Measurements from ENCODE around the gene ZBTB1. TPM values are rescaled to one million over a fixed set of nuclear protein-coding genes. Genes with fewer than 3 reads are reported as not detected.

The ZBTB1 gene
- total and polyA plus RNA-seq, 3 donors from 2014 or later, result 20.8 to 34.7 (median 33.2) TPM

DNA sequence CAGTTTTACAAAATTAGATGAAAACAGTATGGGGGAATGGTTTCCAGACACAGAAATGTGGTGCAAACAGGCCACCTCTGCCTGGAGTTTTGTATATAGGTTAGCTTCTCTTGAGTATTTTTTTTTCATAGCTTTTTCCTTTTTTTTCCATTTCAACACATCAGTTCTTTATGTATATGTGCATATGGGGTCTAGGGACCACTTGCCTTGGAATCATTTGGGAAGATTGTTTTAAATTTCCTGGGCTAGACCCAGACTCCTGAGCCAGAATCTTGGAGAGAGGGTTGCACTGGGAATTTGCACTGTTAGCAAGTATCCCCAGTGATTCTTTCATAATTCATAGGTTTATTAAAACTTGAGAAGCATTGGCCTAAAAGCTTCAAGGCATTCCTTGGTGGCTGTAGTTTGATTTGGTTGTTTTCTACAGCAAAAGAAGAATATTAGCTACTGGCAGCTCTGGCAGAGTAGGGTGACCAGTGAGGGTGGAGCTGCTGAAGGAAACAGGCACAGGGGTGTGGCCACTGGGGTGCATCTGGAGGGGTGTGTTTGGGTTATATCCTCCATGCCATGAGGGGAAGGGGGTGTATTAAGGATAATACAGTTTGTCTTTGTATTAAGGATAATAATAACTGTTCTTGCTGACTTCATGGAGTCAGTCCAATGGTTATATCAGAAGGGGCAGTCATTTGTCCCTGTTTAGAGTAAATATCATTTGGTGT lies 68.0 kb downstream of the ZBTB1 start:
- Histone ChIP-seq H3K4me1 (peaks cover 7% of the 10 kb centered on the region), H3K27me3 (no peaks in the 10 kb centered on the region), H3K9me3 (no peaks in the 10 kb centered on the region), H3K27ac (no peak overlapping the region), H3K4me3 (no peak overlapping the region), H3K36me3 (ENCODE audit: low read depth, missing control alignments) (no peaks in the 10 kb centered on the region)
- TF ChIP-seq POLR2A (IDR thresholded peaks at IDR 0.05) (no peak), CTCF (IDR thresholded peaks at IDR 0.05) (no peak)
- DNase-seq, result no peak
- intact Hi-C loops (cut with DNase I; ENCODE audit: low total_unique reads), result no loop called here

DNA sequence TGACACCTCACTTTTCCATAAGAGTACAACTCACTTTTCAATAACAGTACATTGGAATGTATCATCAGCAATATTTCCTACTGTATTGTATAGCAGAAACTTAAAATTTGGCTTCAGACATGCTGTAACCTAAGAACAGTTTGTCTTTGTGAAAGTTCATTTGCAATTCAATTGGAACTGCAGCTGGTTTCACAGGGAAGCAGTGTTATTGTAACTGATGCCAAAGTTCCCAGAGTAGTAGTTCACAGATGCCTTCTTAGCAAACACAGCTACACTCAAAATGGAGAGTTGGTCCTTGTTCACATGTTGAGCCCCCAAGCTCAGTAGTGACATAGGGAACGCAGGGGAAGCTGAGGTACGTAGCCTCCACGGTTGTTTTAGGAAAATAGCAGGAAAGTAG lies 68.5 kb downstream of the ZBTB1 start:
- no peak for TF ChIP-seq POLR2A (IDR thresholded peaks at IDR 0.05)
- no peak for TF ChIP-seq CTCF (IDR thresholded peaks at IDR 0.05)
- H3K27me3 ChIP-seq, result no peaks in the 10 kb centered on the region
- H3K4me3 ChIP-seq, result no peak overlapping the region
- DNase-seq, result no peak
- intact Hi-C loops (cut with DNase I; ENCODE audit: low total_unique reads), result no loop called here
- WGBS, 2 donors, result 55 to 63% methylated on average over 3 of the region's 3 CpGs
- no peak overlapping the region for H3K27ac ChIP-seq
- H3K9me3 ChIP-seq, result no peaks in the 10 kb centered on the region
- peaks cover 7% of the 10 kb centered on the region for H3K4me1 ChIP-seq
- H3K36me3 ChIP-seq (ENCODE audit: low read depth, missing control alignments), result no peaks in the 10 kb centered on the region

Small RNA genes within 50 kb of the gene (small RNA-seq; reads per million reads assigned to genes)
- 0 to 0.09 reads per million in 2 donors for gene AL049869.4

Other genes with a start within 250 kb of the ZBTB1 start
- gene ESR2, start 210.4 kb upstream of the ZBTB1 start, total RNA-seq, result 10 to 100 TPM; 19.8 to 33.3 TPM
- 17.2 TPM for gene ESR2, start 210.4 kb upstream of the ZBTB1 start, polyA plus RNA-seq (ENCODE audit: insufficient read depth, low read depth, low replicate concordance)
- 10 to 100 TPM; 27.4 to 28.8 TPM for gene MTHFD1, start 116.4 kb upstream of the ZBTB1 start, total RNA-seq
- gene MTHFD1, start 116.4 kb upstream of the ZBTB1 start, polyA plus RNA-seq (ENCODE audit: insufficient read depth, low read depth, low replicate concordance), result 22.3 TPM
- gene AKAP5, start 39.3 kb upstream of the ZBTB1 start, total RNA-seq, result under 1 TPM; 0.50 to 0.63 TPM
- gene AKAP5, start 39.3 kb upstream of the ZBTB1 start, polyA plus RNA-seq (ENCODE audit: insufficient read depth, low read depth, low replicate concordance), result 0.29 TPM
- gene ZBTB25, start 932 bp upstream of the ZBTB1 start, total RNA-seq, result 10 to 100 TPM; 20.6 to 21.3 TPM
- 13.3 TPM for gene ZBTB25, start 932 bp upstream of the ZBTB1 start, polyA plus RNA-seq (ENCODE audit: insufficient read depth, low read depth, low replicate concordance)
- 100 to 1,000 TPM; 134 to 160 TPM for gene HSPA2, start 36.0 kb downstream of the ZBTB1 start, total RNA-seq
- 389 TPM for gene HSPA2, start 36.0 kb downstream of the ZBTB1 start, polyA plus RNA-seq (ENCODE audit: insufficient read depth, low read depth, low replicate concordance)
- 10 to 100 TPM; 22.4 to 38.5 TPM for gene PPP1R36, start 45.2 kb downstream of the ZBTB1 start, total RNA-seq
- gene PPP1R36, start 45.2 kb downstream of the ZBTB1 start, polyA plus RNA-seq (ENCODE audit: insufficient read depth, low read depth, low replicate concordance), result 108 TPM
- gene PLEKHG3, start 199.7 kb downstream of the ZBTB1 start, total RNA-seq, result 10 to 100 TPM; 20.1 to 20.6 TPM
- gene PLEKHG3, start 199.7 kb downstream of the ZBTB1 start, polyA plus RNA-seq (ENCODE audit: insufficient read depth, low read depth, low replicate concordance), result 21.6 TPM

All from testis (tissue), 3 donors.